Testis (tissue), 2 donors: Measurements from ENCODE around the gene UVRAG.

Experiments
- CTCF ChIP-seq, 3 experiments: fragments of 450-650 bp in 2 of 3; fragments of 200-600 bp in 1 of 3; sonication (generic) in 1 of 3; IDR thresholded peaks; one replicate each; pipeline ENCODE4 v1.5.1; 2016 to 2019; ENCODE audit warnings: antibody characterized with exemption in 3 of 3, mild to moderate bottlenecking in 2 of 3, moderate library complexity in 1 of 3
- POLR2A ChIP-seq: fragments of 450-650 bp; IDR thresholded peaks from one replicate; pipeline ENCODE4 v1.6.1; 2017; ENCODE audit warnings: antibody characterized with exemption, mild to moderate bottlenecking, moderate library complexity

DNA sequence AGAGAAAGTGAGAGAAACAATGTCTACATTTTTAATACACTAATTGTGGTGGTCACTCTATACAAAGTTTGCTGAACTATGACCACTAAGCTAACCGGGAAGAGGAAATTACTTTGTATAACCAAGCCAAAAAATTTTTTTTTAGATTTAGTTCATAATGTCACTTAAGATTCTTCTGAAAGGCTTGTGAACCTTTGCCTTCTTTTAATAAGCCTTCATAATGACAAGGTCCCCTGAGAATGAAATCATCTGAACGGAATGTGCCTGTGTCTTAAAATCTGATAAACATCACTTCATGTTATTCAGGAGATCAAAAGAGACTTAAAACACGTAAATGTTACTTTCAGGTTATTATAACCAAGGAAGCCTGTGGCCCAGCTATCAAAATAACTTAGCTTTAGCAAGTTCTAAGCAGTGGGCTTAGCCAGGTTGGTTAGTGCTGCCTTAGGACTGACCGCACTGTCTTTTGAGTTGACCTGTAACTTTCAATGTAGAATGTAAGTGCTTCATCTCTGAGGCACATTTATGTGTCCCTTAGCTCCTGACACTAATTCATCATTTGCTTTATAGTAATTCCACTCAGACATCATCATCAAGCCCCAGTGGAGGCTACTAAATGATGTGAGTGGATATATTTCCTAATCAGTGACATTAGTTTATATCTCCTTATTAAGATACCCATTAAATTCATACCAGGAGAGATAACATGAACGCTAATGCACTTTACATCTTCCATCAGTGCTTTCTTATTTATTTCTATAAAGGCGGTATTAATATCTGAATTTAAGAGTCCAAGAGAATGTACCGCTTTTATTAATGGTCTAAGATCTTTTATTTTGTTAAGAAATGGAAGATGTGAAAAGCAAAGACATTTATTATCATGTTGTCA, 268.8 kb downstream of the UVRAG start:
- TF ChIP-seq CTCF (IDR thresholded peaks at IDR 0.05), result no peak
- TF ChIP-seq POLR2A, result no peak
